ENCODE data around the gene SACM1L.

GRCh38 chr3:45774581-45775521 lies 85.7 kb downstream of the SACM1L start:
- no peak for TF ChIP-seq CTCF (IDR thresholded peaks at IDR 0.05)
- no peak for TF ChIP-seq POLR2A (IDR thresholded peaks at IDR 0.05)

All from body of pancreas (tissue), 4 donors.